Spleen (tissue), 11 donors: ENCODE measurements around the gene PEF1. TPM values are rescaled to one million over a fixed set of nuclear protein-coding genes. Genes with fewer than 3 reads are reported as not detected.

Experiments used
- DNase-seq: peaks from one replicate; pipeline ENCODE4 v3.0.0-alpha.2; 2020
- H3K27ac ChIP-seq, 8 donors: fragments of 200-600 bp; sonication (generic) in 7 of 8; 1 replicate in 4 of 8; 2 replicates in 4 of 8; pipeline versions ENCODE4 v1.5.0 to v1.8.0; 2016 to 2021; ENCODE audit warnings: inconsistent platforms in 4 of 8, mild to moderate bottlenecking in 4 of 8, moderate library complexity in 1 of 8
- H3K27me3 ChIP-seq, 7 donors: fragments of 200-600 bp; sonication (generic) in 6 of 7; replicated peaks in 1 of 7; 1 replicate in 4 of 7; 2 replicates in 3 of 7; pipeline versions ENCODE4 v1.5.0 to v1.8.0; 2016 to 2021; ENCODE audit warnings: inconsistent platforms in 3 of 7, mild to moderate bottlenecking in 1 of 7
- H3K36me3 ChIP-seq, 6 donors: fragments of 200-600 bp; sonication (generic) in 5 of 6; 1 replicate in 4 of 6; 2 replicates in 2 of 6; pipeline versions ENCODE4 v1.5.0 to v1.8.0; 2016 to 2021; ENCODE audit warnings: inconsistent platforms in 2 of 6
- H3K4me1 ChIP-seq, 6 donors: fragments of 200-600 bp; sonication (generic) in 5 of 6; 1 replicate in 3 of 6; 2 replicates in 3 of 6; pipeline versions ENCODE4 v1.5.0 to v1.8.0; 2016 to 2021; ENCODE audit warnings: inconsistent platforms in 3 of 6
- H3K4me3 ChIP-seq, 8 donors: fragments of 200-600 bp; sonication (generic) in 7 of 8; 1 replicate in 4 of 8; 2 replicates in 4 of 8; pipeline versions ENCODE4 v1.5.0 to v1.8.0; 2016 to 2021; ENCODE audit warnings: inconsistent platforms in 4 of 8, mild to moderate bottlenecking in 4 of 8, moderate library complexity in 2 of 8
- H3K9me3 ChIP-seq, 8 donors: fragments of 200-600 bp; sonication (generic) in 7 of 8; 1 replicate in 4 of 8; 2 replicates in 4 of 8; pipeline versions ENCODE4 v1.5.0 to v1.8.0; 2016 to 2021; ENCODE audit warnings: inconsistent platforms in 4 of 8
- POLR2A ChIP-seq, 3 donors: fragments of 450-650 bp; IDR thresholded peaks; one replicate each; pipeline ENCODE4 v1.5.1; 2017; ENCODE audit warnings: antibody characterized with exemption in 3 of 3, mild to moderate bottlenecking in 1 of 3
- POLR2AphosphoS5 ChIP-seq, 3 donors: sonication (generic); formaldehyde crosslinking; IDR thresholded peaks; one replicate each; pipeline ENCODE4 v1.5.1; 2017; ENCODE audit warnings: antibody characterized with exemption in 3 of 3
- WGBS, 5 donors: extraction: QIAGEN DNeasy Blood & Tissue Kit in 3 of 5; methylation state at CpG; one replicate each; pipeline versions ENCODE4 v1.1.5 to v1.1.7; 2013 to 2018; 5-methylcytosine and 5-hydroxymethylcytosine counted together
- intact Hi-C: fragments of 100-400 bp; cut with DNase I; formaldehyde crosslinking; loops from one replicate; pipeline ENCODE4 v1.15.0; 2023; ENCODE audit warnings: low total_unique reads
- polyA plus RNA-seq, 3 donors: library from polyadenylated mRNA; stranded (reverse); fragments of 200-250 nt; gene quantifications; one replicate each; pipeline ENCODE4 v1.2.1, GENCODE V29; 2013
- total RNA-seq, 7 donors: library from RNA; depleted of rRNA in 3 of 7; stranded (reverse); fragments of >200 nt in 3 of 7; fragmentation: NEBNext Ultra II Directional in 4 of 7; extraction: Animal tissue kit (Norgen Biotek cat#: 25700) in 4 of 7; gene quantifications; one replicate each; pipeline versions ENCODE4 v1.1.0 to v1.2.1, GENCODE V29; 2016 to 2021
- TF ChIP-seq, protein P1 (sequence below), 11 experiments: fragments of 200-600 bp in 7 of 11; fragments of 450-650 bp in 4 of 11; sonication (generic) in 4 of 11; IDR thresholded peaks in 8 of 11; conservative IDR thresholded peaks in 3 of 11; 1 replicate in 7 of 11; 2 replicates in 4 of 11; pipeline versions ENCODE4 v1.4.0 to v1.8.0; 2016 to 2021; ENCODE audit warnings: antibody characterized with exemption in 11 of 11, inconsistent platforms in 4 of 11, mild to moderate bottlenecking in 1 of 11
- donor health status: healthy with polysubstance abuse.
- donor health status: DM: no; HTN: no; CAD: no; lungs with moderate emphysema.
- donor health status: DM: no; HTN: no; CAD: no.
- donor health status: Bipolar disorder and iron deficiency.
- donor health status: healthy.
- donor health status: DM: no; HTN: no; CAD: no.
- donor health status: DM: yes; HTN: yes; CAD: no.

Gene PEF1
- total and polyA plus RNA-seq, 10 donors: 46.5 to 73.4 (median 55.7) TPM

DNA sequence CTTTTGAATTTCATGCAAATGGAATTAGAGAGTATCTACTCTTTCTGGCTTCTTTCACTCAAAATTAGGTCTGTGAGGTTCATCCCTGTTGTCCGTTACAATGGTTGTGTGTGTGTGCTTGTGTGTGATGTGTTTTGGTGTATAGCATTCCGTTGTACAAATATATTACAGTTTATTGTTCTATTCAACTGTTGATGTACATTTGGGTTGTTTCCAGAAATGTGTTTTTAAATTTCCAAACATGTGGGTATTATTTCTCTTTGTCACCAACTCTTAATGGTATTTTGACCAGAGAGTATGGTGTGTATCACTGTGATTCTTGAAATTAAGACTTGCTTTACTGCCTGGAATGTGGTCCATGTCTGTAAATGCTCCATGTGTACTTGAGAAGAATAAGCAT, 44.0 kb downstream of the PEF1 start:
- no peaks in the 10 kb centered on the region for H3K27me3 ChIP-seq
- peaks cover 0 to 13% (median 5%) of the 10 kb centered on the region in 6 donors for H3K4me1 ChIP-seq
- DNase-seq: no peak
- no peaks in the 10 kb centered on the region for H3K36me3 ChIP-seq
- no peaks in the 10 kb centered on the region for H3K9me3 ChIP-seq
- WGBS, 5 donors: 84 to 94% (median 90%) methylated on average over 2 of the region's 2 CpGs
- no peak overlapping the region for H3K4me3 ChIP-seq
- intact Hi-C loops: no loop called here
- TF ChIP-seq, protein P1, sequence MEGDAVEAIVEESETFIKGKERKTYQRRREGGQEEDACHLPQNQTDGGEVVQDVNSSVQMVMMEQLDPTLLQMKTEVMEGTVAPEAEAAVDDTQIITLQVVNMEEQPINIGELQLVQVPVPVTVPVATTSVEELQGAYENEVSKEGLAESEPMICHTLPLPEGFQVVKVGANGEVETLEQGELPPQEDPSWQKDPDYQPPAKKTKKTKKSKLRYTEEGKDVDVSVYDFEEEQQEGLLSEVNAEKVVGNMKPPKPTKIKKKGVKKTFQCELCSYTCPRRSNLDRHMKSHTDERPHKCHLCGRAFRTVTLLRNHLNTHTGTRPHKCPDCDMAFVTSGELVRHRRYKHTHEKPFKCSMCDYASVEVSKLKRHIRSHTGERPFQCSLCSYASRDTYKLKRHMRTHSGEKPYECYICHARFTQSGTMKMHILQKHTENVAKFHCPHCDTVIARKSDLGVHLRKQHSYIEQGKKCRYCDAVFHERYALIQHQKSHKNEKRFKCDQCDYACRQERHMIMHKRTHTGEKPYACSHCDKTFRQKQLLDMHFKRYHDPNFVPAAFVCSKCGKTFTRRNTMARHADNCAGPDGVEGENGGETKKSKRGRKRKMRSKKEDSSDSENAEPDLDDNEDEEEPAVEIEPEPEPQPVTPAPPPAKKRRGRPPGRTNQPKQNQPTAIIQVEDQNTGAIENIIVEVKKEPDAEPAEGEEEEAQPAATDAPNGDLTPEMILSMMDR (IDR thresholded peaks at IDR 0.05 in 8 of 11, conservative IDR thresholded peaks at IDR 0.05 in 3 of 11): no peak
- TF ChIP-seq POLR2A (IDR thresholded peaks at IDR 0.05) (no peak), POLR2AphosphoS5 (IDR thresholded peaks at IDR 0.05) (no peak)
- no peak overlapping the region for H3K27ac ChIP-seq

DNA sequence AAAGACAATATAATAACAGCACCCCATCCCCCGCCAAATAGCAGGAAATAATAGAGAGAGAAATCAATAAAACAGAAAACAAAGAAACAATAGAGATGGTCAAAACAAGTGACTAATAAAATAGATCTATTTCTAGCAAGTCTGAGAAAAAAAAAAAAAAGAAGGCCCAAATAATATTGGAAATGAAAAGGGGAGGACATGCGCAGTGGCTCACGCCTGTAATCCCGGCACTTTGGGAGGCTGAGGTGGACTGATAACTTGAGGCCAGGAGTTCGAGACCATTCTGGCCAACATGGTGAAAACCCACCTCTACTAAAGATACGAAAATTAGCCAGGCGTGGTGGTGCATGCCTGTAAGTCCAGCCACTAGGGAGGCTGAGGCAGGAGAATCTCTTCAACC, 45.7 kb downstream of the PEF1 start:
- WGBS, 5 donors: 76 to 94% (median 87%) methylated on average over 7 of the region's 7 CpGs
- intact Hi-C loops: no loop called here
- no peak overlapping the region for H3K4me3 ChIP-seq
- no peaks in the 10 kb centered on the region for H3K9me3 ChIP-seq
- H3K4me1 ChIP-seq: peaks cover 0 to 19% (median 9%) of the 10 kb centered on the region in 6 donors
- no peaks in the 10 kb centered on the region for H3K36me3 ChIP-seq
- no peak for DNase-seq
- TF ChIP-seq POLR2A (IDR thresholded peaks at IDR 0.05) (no peak), POLR2AphosphoS5 (IDR thresholded peaks at IDR 0.05) (no peak)
- TF ChIP-seq, protein P1 (IDR thresholded peaks at IDR 0.05 in 8 of 11, conservative IDR thresholded peaks at IDR 0.05 in 3 of 11): no peak
- no peak overlapping the region for H3K27ac ChIP-seq
- H3K27me3 ChIP-seq: no peaks in the 10 kb centered on the region

DNA sequence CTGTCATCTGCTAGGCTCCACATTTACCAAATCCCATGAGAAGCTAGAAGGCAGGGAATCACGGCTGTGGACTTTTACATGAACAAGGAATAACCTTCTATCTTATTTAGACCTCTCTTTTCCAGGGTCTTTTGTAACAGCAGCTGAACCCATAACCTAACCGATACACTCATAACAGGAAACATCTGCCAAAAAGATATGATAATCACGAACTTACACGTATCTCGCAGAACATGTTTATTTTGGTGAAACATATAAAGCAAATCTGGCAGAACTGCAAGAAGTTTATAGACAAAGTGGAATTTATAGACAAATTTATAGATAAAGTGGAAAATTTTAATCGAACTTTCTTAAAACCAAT, 48.0 kb downstream of the PEF1 start:
- H3K27ac ChIP-seq: peak overlapping the region in 6 of 8 donors; percentile 19 to 58 (median 32)
- H3K9me3 ChIP-seq: no peaks in the 10 kb centered on the region
- H3K4me3 ChIP-seq: no peak overlapping the region
- no peak for DNase-seq
- TF ChIP-seq POLR2AphosphoS5 (IDR thresholded peaks at IDR 0.05): no peak
- TF ChIP-seq, protein P1 (IDR thresholded peaks at IDR 0.05 in 8 of 11, conservative IDR thresholded peaks at IDR 0.05 in 3 of 11): no peak
- TF ChIP-seq POLR2A (IDR thresholded peaks at IDR 0.05): no peak
- H3K36me3 ChIP-seq: no peaks in the 10 kb centered on the region
- no peaks in the 10 kb centered on the region for H3K27me3 ChIP-seq
- intact Hi-C loops: no loop called here
- WGBS, 5 donors: 10 to 19% (median 13%) methylated on average over 6 of the region's 6 CpGs
- peaks cover 0 to 25% (median 11%) of the 10 kb centered on the region in 6 donors for H3K4me1 ChIP-seq

DNA sequence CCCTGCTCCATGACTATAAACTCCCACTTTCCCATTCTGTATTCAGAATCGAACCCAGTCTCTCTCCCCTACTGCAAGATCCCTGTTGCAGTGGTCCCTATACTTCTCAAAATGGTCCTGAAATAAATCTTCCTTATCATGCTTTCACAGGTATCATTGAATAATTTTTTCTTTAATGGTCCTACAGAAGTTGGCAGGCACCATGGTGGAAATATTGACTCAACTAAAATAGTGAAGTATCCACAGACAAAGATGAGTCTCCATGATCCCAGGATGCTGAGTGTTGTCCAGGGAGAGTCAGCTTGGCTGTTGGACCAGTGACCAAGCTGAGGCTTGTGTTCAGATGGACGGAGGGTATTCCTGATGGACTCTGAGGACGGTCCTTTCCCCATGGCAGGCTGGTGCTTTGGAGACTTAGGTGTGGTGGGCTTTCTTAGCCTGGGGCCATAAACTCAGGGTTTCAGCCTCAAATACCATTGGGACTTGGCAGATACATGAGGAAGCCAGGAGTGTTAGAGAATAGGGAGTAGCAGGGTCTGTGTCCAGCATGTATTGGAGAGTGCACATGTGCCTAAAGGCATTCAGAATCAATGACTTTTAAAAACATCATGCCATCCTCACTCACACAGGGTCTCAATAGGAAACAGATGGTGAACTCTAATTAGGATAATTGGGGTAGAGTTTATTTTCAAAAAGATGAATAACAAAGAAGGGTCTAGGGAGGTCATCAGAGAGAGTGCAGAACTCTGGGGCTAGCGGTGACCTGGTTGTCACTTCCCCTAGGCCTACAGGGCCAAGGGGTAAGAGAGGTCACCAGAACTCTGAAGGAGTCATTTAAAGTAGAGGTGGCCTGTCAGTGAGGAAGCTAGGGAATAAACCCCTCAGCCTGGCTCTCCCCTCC, 48.6 kb downstream of the PEF1 start:
- Histone ChIP-seq H3K9me3 (no peaks in the 10 kb centered on the region), H3K27me3 (no peaks in the 10 kb centered on the region), H3K36me3 (no peaks in the 10 kb centered on the region), H3K27ac (peak overlapping the region in 6 of 8 donors; percentile 19 to 58 (median 32)), H3K4me1 (peaks cover 0 to 25% (median 11%) of the 10 kb centered on the region in 6 donors), H3K4me3 (no peak overlapping the region)
- no peak for TF ChIP-seq POLR2A (IDR thresholded peaks at IDR 0.05)
- TF ChIP-seq, protein P1 (IDR thresholded peaks at IDR 0.05 in 8 of 11, conservative IDR thresholded peaks at IDR 0.05 in 3 of 11): no peak
- no peak for TF ChIP-seq POLR2AphosphoS5 (IDR thresholded peaks at IDR 0.05)
- DNase-seq: no peak
- WGBS, 5 donors: 70 to 79% (median 76%) methylated on average over 4 of the region's 4 CpGs
- intact Hi-C loops: no loop called here
